BE2C (cell line): Measurements from ENCODE around the gene MDFIC.

Experiments used
- DNase-seq: peaks from one replicate; pipeline ENCODE4 v3.0.0-alpha.2; 2020
- H3K27me3 ChIP-seq: fragments of 250-450 bp; sonication (Bioruptor Pico); 2 replicates; pipeline ENCODE4 v1.5.1; 2020; ENCODE audit warnings: mild to moderate bottlenecking
- H3K36me3 ChIP-seq: fragments of 250-450 bp; sonication (Bioruptor Pico); 2 replicates; pipeline ENCODE4 v1.5.1; 2020; ENCODE audit warnings: mild to moderate bottlenecking
- H3K4me1 ChIP-seq: fragments of 250-450 bp; sonication (Bioruptor Pico); 2 replicates; pipeline ENCODE4 v1.5.1; 2020
- H3K4me3 ChIP-seq: 2 replicates; pipeline ENCODE4 v1.5.1; 2011; ENCODE audit warnings: low read depth, low read length
- H3K9me3 ChIP-seq: fragments of 250-450 bp; sonication (Bioruptor Pico); 2 replicates; pipeline ENCODE4 v1.5.1; 2020
- TF ChIP-seq, protein P1 (sequence below): IDR thresholded peaks from 2 replicates; pipeline ENCODE4 v1.5.1; 2012; ENCODE audit warnings: mild to moderate bottlenecking, low read depth, low read length

Gene MDFIC

DNA sequence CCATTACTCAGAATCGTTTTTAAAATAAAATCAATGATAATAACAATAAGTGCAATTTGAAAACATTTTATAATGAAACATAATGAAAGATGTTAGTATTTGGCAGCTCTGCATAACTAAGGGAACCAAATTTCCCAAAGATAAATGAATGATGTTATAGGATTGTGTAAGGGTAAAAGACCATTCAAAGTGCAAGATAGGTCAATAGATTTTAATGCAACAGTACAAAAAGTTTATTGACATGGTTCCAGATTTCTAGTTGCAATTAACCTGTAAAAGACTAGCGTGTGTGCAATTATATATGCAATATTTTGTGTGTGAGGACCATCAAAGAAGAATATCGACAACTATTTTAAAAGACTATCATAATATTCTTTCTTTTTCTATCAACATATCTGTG, 122.3 kb downstream of the MDFIC start:
- Histone ChIP-seq H3K4me3 (no peak overlapping the region), H3K9me3 (no peaks in the 10 kb centered on the region), H3K27me3 (no peaks in the 10 kb centered on the region), H3K4me1 (no peaks in the 10 kb centered on the region), H3K36me3 (no peaks in the 10 kb centered on the region)
- no peak for DNase-seq
- TF ChIP-seq, protein P1, sequence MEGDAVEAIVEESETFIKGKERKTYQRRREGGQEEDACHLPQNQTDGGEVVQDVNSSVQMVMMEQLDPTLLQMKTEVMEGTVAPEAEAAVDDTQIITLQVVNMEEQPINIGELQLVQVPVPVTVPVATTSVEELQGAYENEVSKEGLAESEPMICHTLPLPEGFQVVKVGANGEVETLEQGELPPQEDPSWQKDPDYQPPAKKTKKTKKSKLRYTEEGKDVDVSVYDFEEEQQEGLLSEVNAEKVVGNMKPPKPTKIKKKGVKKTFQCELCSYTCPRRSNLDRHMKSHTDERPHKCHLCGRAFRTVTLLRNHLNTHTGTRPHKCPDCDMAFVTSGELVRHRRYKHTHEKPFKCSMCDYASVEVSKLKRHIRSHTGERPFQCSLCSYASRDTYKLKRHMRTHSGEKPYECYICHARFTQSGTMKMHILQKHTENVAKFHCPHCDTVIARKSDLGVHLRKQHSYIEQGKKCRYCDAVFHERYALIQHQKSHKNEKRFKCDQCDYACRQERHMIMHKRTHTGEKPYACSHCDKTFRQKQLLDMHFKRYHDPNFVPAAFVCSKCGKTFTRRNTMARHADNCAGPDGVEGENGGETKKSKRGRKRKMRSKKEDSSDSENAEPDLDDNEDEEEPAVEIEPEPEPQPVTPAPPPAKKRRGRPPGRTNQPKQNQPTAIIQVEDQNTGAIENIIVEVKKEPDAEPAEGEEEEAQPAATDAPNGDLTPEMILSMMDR: no peak

GRCh38 chr7:115047958-115048720, 126.2 kb downstream of the MDFIC start:
- TF ChIP-seq, protein P1: no peak
- DNase-seq: no peak

GRCh38 chr7:115052706-115053105, 130.8 kb downstream of the MDFIC start:
- no peak for DNase-seq
- Histone ChIP-seq H3K36me3 (no peaks in the 10 kb centered on the region), H3K4me3 (no peak overlapping the region), H3K4me1 (no peaks in the 10 kb centered on the region), H3K9me3 (no peaks in the 10 kb centered on the region), H3K27me3 (no peaks in the 10 kb centered on the region)
- TF ChIP-seq, protein P1: no peak

More at GRCh38 chr7:115047958-115048720, 126.2 kb downstream of the MDFIC start:
- Histone ChIP-seq H3K36me3 (no peaks in the 10 kb centered on the region), H3K4me1 (no peaks in the 10 kb centered on the region), H3K27me3 (no peaks in the 10 kb centered on the region), H3K4me3 (no peak overlapping the region), H3K9me3 (no peaks in the 10 kb centered on the region)

DNA sequence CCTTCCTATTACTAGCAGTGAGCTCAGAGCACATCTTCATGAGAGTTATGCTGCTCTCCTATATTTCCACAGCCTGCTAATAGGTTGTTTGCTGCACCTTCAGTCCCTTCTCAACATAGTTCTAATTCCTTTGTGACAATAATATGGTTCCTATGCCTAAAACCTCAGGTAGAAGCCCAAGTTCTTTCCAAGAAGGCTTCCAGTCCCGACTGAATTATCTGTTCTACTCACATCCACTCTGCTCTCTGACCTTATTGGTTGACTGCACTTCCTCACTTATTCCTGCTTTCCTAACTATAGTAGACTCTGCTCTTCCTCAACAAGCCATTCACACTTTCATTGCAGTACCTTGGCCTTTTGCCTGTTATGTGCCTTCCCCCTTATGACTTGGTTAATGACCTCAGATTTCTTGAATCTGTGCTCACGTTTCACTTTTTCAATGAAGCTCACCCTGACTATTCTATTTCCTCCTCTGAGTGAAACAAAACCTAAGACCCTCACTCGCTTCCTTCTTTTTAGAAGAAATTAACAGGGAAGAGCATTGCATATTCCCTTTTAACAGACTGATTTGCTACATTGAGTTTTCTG, 132.7 kb downstream of the MDFIC start:
- Histone ChIP-seq H3K4me3 (no peak overlapping the region), H3K9me3 (no peaks in the 10 kb centered on the region), H3K27me3 (no peaks in the 10 kb centered on the region), H3K36me3 (no peaks in the 10 kb centered on the region), H3K4me1 (no peaks in the 10 kb centered on the region)
- TF ChIP-seq, protein P1: no peak
- no peak for DNase-seq

DNA sequence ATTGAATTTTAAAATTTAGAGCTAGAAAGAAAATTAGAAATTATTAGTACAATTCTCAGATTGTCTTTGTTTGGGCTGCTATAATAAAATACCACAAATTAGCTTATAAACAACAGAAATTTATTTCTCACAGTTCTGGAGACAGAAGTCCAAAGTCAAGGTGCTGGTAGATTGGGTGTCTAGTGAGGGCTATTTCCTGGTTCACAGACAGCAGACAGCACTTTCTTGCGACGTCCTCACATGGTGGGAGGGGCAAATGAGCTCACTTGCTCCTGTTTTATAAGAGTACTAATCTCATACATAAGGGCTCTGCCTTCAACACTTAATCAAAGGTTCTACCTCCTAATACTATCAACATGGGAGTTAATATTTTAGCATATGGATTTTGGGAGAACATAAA, 134.1 kb downstream of the MDFIC start:
- Histone ChIP-seq H3K27me3 (no peaks in the 10 kb centered on the region), H3K36me3 (no peaks in the 10 kb centered on the region), H3K4me3 (no peak overlapping the region), H3K4me1 (no peaks in the 10 kb centered on the region), H3K9me3 (no peaks in the 10 kb centered on the region)
- TF ChIP-seq, protein P1: no peak
- no peak for DNase-seq

DNA sequence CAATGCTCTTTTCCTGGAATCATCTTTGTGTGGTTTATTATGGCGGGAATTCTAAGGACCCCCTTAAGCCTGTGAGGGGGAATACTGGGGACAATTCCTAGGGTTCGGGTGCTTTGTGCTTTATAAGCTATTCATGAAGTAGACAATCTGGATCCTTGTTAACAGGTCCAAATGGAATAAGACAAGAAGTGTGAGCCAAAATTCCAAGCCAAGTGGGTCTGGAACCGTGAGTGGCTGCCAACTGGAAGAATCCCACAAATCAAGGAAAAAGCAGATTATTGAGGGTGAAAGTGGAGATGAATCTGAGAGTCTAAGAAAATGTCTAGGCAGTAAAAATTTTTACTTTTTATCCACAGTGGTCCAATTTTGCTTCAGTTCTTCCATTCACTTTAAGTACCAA, 136.8 kb downstream of the MDFIC start:
- DNase-seq: no peak
- H3K4me1 ChIP-seq: no peaks in the 10 kb centered on the region
- H3K9me3 ChIP-seq: no peaks in the 10 kb centered on the region
- no peaks in the 10 kb centered on the region for H3K36me3 ChIP-seq
- no peaks in the 10 kb centered on the region for H3K27me3 ChIP-seq
- TF ChIP-seq, protein P1: no peak
- H3K4me3 ChIP-seq: no peak overlapping the region
